HFFc6 (cell line): ENCODE results near the gene DLG2. TPM values are rescaled to one million over a fixed set of nuclear protein-coding genes. Genes with fewer than 3 reads are reported as not detected.
"Not testable (repeated sequence)": the region's sequence is repeated elsewhere in the genome, so short reads cannot be mapped to it uniquely, and the experiment has no call there.

Experiments used
- DNase-seq: peaks from one replicate; pipeline ENCODE4 v3.0.0-alpha.2; 2018
- H3K27ac Mint-ChIP-seq: 2 replicates; pipeline ENCODE4 v1.8.0; 2020; ENCODE audit warnings: mild to moderate bottlenecking, mixed read lengths
- H3K27me3 Mint-ChIP-seq: 2 replicates; pipeline ENCODE4 v1.8.0; 2021; ENCODE audit warnings: mild to moderate bottlenecking, moderate library complexity, mixed read lengths; ENCODE audit not compliant: insufficient read depth
- H3K36me3 Mint-ChIP-seq: 2 replicates; pipeline ENCODE4 v1.8.0; 2021; ENCODE audit warnings: low read depth, mixed read lengths
- H3K4me1 Mint-ChIP-seq: 2 replicates; pipeline ENCODE4 v1.8.0; 2020; ENCODE audit warnings: low read depth, mixed read lengths
- H3K4me3 Mint-ChIP-seq: 2 replicates; pipeline ENCODE4 v1.8.0; 2020; ENCODE audit warnings: mild to moderate bottlenecking, moderate library complexity, mixed read lengths
- H3K9me3 Mint-ChIP-seq: 2 replicates; pipeline ENCODE4 v1.8.0; 2020; ENCODE audit warnings: mild to moderate bottlenecking, mixed read lengths
- CTCF ChIP-seq: fragments of 200-600 bp; sonication (generic); IDR thresholded peaks from 2 replicates; pipeline ENCODE4 v1.5.0; 2021; ENCODE audit warnings: antibody characterized with exemption, mild to moderate bottlenecking
- total RNA-seq, 6 experiments: library from RNA; stranded (reverse); fragmentation: NEBNext Ultra II Directional; extraction: Animal tissue kit (Norgen Biotek cat#: 25700); gene quantifications; 2 replicates in 1 of 6; 3 replicates in 5 of 6; pipeline ENCODE4 v1.2.3, GENCODE V29; 2021

Gene DLG2
- total RNA-seq, 6 experiments from 2014 or later, result 0.39 to 1.00 (median 0.80) TPM; not detected in 1

- H3K36me3 Mint-ChIP-seq, result no peaks in the 10 kb centered on the region
- DNase-seq, result no peak
- no peaks in the 10 kb centered on the region for H3K9me3 Mint-ChIP-seq
- H3K27me3 Mint-ChIP-seq, result peaks cover 2% of the 10 kb centered on the region
- H3K4me1 Mint-ChIP-seq, result no peaks in the 10 kb centered on the region
- no peak overlapping the region for H3K4me3 Mint-ChIP-seq
- H3K27ac Mint-ChIP-seq, result no peak overlapping the region
- TF ChIP-seq CTCF, result no peak
Measured at GRCh38 chr11:85123752-85124231, 503.4 kb downstream of the DLG2 start.

- Mint-ChIP-seq H3K9me3 (no peaks in the 10 kb centered on the region; the same call in 1 of the 2 replicates), H3K27me3 (no peaks in the 10 kb centered on the region; the same call in 1 of the 2 replicates), H3K4me1 (peaks cover 14% of the 10 kb centered on the region; the same call in 1 of the 2 replicates), H3K27ac (no peak overlapping the region), H3K36me3 (no peaks in the 10 kb centered on the region), H3K4me3 (no peak overlapping the region)
- TF ChIP-seq CTCF, result no peak
- DNase-seq, result no peak
Measured at GRCh38 chr11:85118151-85118550, 509.0 kb downstream of the DLG2 start.

- H3K27ac Mint-ChIP-seq, result no peak overlapping the region
Measured at GRCh38 chr11:85115798-85116197, 511.3 kb downstream of the DLG2 start.

GRCh38 chr11:85114786-85115185 lies 512.4 kb downstream of the DLG2 start:
- DNase-seq, result no peak
- Mint-ChIP-seq H3K36me3 (no peaks in the 10 kb centered on the region), H3K4me3 (no peak overlapping the region), H3K27me3 (no peaks in the 10 kb centered on the region), H3K9me3 (no peaks in the 10 kb centered on the region; the same call in 1 of the 2 replicates), H3K27ac (no peak overlapping the region), H3K4me1 (peaks cover 14% of the 10 kb centered on the region; the same call in 1 of the 2 replicates)
- TF ChIP-seq CTCF, result no peak

More at GRCh38 chr11:85115798-85116197, 511.3 kb downstream of the DLG2 start:
- Mint-ChIP-seq H3K9me3 (no peaks in the 10 kb centered on the region; the same call in 1 of the 2 replicates), H3K36me3 (no peaks in the 10 kb centered on the region), H3K4me3 (no peak overlapping the region), H3K27me3 (no peaks in the 10 kb centered on the region), H3K4me1 (peaks cover 14% of the 10 kb centered on the region; the same call in 1 of the 2 replicates)
- no peak for DNase-seq
- no peak for TF ChIP-seq CTCF

- H3K9me3 Mint-ChIP-seq, H3K4me1 Mint-ChIP-seq, H3K4me3 Mint-ChIP-seq, DNase-seq, H3K36me3 Mint-ChIP-seq, H3K27ac Mint-ChIP-seq, H3K27me3 Mint-ChIP-seq: not testable (repeated sequence)
Measured at GRCh38 chr11:85110246-85110645, 516.9 kb downstream of the DLG2 start.

- H3K4me3 Mint-ChIP-seq, result no peak overlapping the region
Measured at GRCh38 chr11:85109141-85109540, 518.0 kb downstream of the DLG2 start.

More at GRCh38 chr11:85109141-85109540, 518.0 kb downstream of the DLG2 start:
- Mint-ChIP-seq H3K27me3 (no peaks in the 10 kb centered on the region), H3K4me1 (no peaks in the 10 kb centered on the region; the same call in 1 of the 2 replicates), H3K36me3 (no peaks in the 10 kb centered on the region), H3K27ac (no peak overlapping the region), H3K9me3 (no peaks in the 10 kb centered on the region)
- DNase-seq, result no peak
- TF ChIP-seq CTCF, result no peak
